A549 (cell line): Measurements from ENCODE around the gene TTC34. TPM values are rescaled to one million over a fixed set of nuclear protein-coding genes. Genes with fewer than 3 reads are reported as not detected.

Experiments
- ATAC-seq, 2 experiments: fragments of 200-7000 bp in 1 of 2; fragments of >200 bp in 1 of 2; cut with Nextera tagmentation in 1 of 2; cut with Tn5 transposase in 1 of 2; 3 replicates each; pipeline versions ENCODE4 v1.8.0 to v1.9.1; 2018 to 2020; ENCODE audit warnings: mild to moderate bottlenecking in 1 of 2, moderate library complexity in 1 of 2
- CTCF ChIA-PET: fragments of 300-600 bp; sonication (Branson Sonifier 250); formaldehyde crosslinking; extraction: SDS; loops from one replicate; lab custom pipeline; 2021; ENCODE audit warnings: antibody characterized with exemption, inconsistent platforms; lab: Yijun Ruan, JAX
- POLR2A ChIA-PET: fragments of 350-600 bp; formaldehyde crosslinking; extraction: SDS; loops from one replicate; lab custom pipeline; 2021; ENCODE audit warnings: antibody characterized with exemption, inconsistent platforms; lab: Yijun Ruan, JAX
- DNase-seq, 2 experiments: peaks; one replicate each; pipeline versions ENCODE4 v3.0.0 to v3.0.0-alpha.2; 2011 to 2016; ENCODE audit warnings: low read depth in 1 of 2, low spot score in 1 of 2
- FAIRE-seq: peaks from 2 replicates; lab custom pipeline; 2011; peaks lifted over from hg19 to GRCh38; lab: Jason Lieb, UNC
- H3K27ac ChIP-seq, 2 experiments: fragments of >200 bp; sonication (Bioruptor Twin); formaldehyde crosslinking; 3 replicates each; pipeline ENCODE4 v1.5.1; 2016 to 2017
- H3K4me1 ChIP-seq: fragments of >200 bp; sonication (Bioruptor Twin); formaldehyde crosslinking; 3 replicates; pipeline ENCODE4 v1.6.1; 2016
- H3K4me2 ChIP-seq: fragments of >200 bp; sonication (Bioruptor Twin); formaldehyde crosslinking; 3 replicates; pipeline ENCODE4 v1.6.1; 2016
- H3K4me3 ChIP-seq: fragments of >200 bp; sonication (Bioruptor Twin); formaldehyde crosslinking; 3 replicates; pipeline ENCODE4 v1.5.1; 2016
- H3K9me3 ChIP-seq: fragments of >200 bp; sonication (Bioruptor Twin); formaldehyde crosslinking; 3 replicates; pipeline ENCODE4 v1.6.1; 2016
- CHD4 ChIP-seq: fragments of 200-600 bp; sonication (generic); IDR thresholded peaks from 2 replicates; pipeline ENCODE4 v1.6.1; 2016; ENCODE audit warnings: antibody characterized with exemption, mild to moderate bottlenecking, borderline replicate concordance
- EHMT2 ChIP-seq: fragments of 200-600 bp; sonication (generic); IDR thresholded peaks from 2 replicates; pipeline ENCODE4 v1.6.1; 2016; ENCODE audit warnings: antibody characterized with exemption, low read depth, mild to moderate bottlenecking, moderate library complexity
- EP300 ChIP-seq, 2 experiments: fragments of >200 bp; sonication (Bioruptor Twin); formaldehyde crosslinking; IDR thresholded peaks; 2 replicates in 1 of 2; 3 replicates in 1 of 2; pipeline ENCODE4 v1.6.1; 2016 to 2017
- ESRRA ChIP-seq: fragments of 150-350 bp; IDR thresholded peaks from 2 replicates; pipeline ENCODE4 v1.6.1; 2014; ENCODE audit warnings: mild to moderate bottlenecking, low read length, borderline replicate concordance
- FOSL2 ChIP-seq, 2 experiments: fragments of 450-650 bp in 1 of 2; fragments of >200 bp in 1 of 2; sonication (Bioruptor Twin) in 1 of 2; formaldehyde crosslinking; IDR thresholded peaks; 2 replicates each; pipeline versions ENCODE4 v1.5.0 to v1.6.1; 2016 to 2020; ENCODE audit warnings: mild to moderate bottlenecking in 1 of 2, moderate library complexity in 1 of 2
- FOXS1 ChIP-seq: fragments of 250-450 bp; sonication (Bioruptor Pico); IDR thresholded peaks from 2 replicates; pipeline ENCODE4 v1.5.0; 2020; ENCODE audit warnings: mild to moderate bottlenecking, moderate library complexity
- HEYL ChIP-seq: fragments of 250-450 bp; sonication (Bioruptor Pico); IDR thresholded peaks from 2 replicates; pipeline ENCODE4 v1.8.0; 2021; ENCODE audit warnings: mild to moderate bottlenecking, moderate library complexity
- JUNB ChIP-seq: fragments of >200 bp; sonication (Bioruptor Twin); formaldehyde crosslinking; IDR thresholded peaks from 2 replicates; pipeline ENCODE4 v1.6.1; 2016
- KDM5A ChIP-seq: fragments of 200-600 bp; sonication (generic); IDR thresholded peaks from 2 replicates; pipeline ENCODE4 v1.6.1; 2016; ENCODE audit warnings: antibody characterized with exemption, mild to moderate bottlenecking
- MAFK ChIP-seq: fragments of 450-650 bp; IDR thresholded peaks from 2 replicates; pipeline ENCODE4 v1.6.1; 2014; ENCODE audit not compliant: partially characterized antibody
- MYC ChIP-seq: IDR thresholded peaks from 2 replicates; pipeline ENCODE4 v1.6.1; 2012; ENCODE audit warnings: mild to moderate bottlenecking, inconsistent platforms, low read length, improper control_type of control experiment, borderline replicate concordance
- NFE2L2 ChIP-seq: fragments of 150-350 bp; conservative IDR thresholded peaks from 2 replicates; pipeline ENCODE4 v1.6.1; 2014; ENCODE audit warnings: low read length
- NR3C1 ChIP-seq: fragments of >200 bp; sonication (Bioruptor Twin); formaldehyde crosslinking; IDR thresholded peaks from 3 replicates; pipeline ENCODE4 v1.6.1; 2017
- POLR2A ChIP-seq: IDR thresholded peaks from 2 replicates; pipeline ENCODE4 v1.6.1; 2012; ENCODE audit warnings: mild to moderate bottlenecking, low read length
- RAD21 ChIP-seq, 2 experiments: fragments of >200 bp in 1 of 2; sonication (Bioruptor Twin) in 1 of 2; formaldehyde crosslinking in 1 of 2; IDR thresholded peaks in 1 of 2; conservative IDR thresholded peaks in 1 of 2; 2 replicates in 1 of 2; 3 replicates in 1 of 2; pipeline ENCODE4 v1.6.1; 2012 to 2018; ENCODE audit warnings: inconsistent platforms in 1 of 2
- RARB ChIP-seq: fragments of 250-450 bp; sonication (Bioruptor Pico); IDR thresholded peaks from 2 replicates; pipeline ENCODE4 v1.8.0; 2021; ENCODE audit warnings: mild to moderate bottlenecking, moderate library complexity
- TFCP2L1 ChIP-seq: fragments of 250-450 bp; sonication (Bioruptor Pico); IDR thresholded peaks from 2 replicates; pipeline ENCODE4 v1.5.0; 2021; ENCODE audit warnings: mild to moderate bottlenecking
- TP53 ChIP-seq: fragments of 250-450 bp; sonication (Bioruptor Pico); IDR thresholded peaks from 2 replicates; pipeline ENCODE4 v1.5.0; 2021; ENCODE audit warnings: mild to moderate bottlenecking, moderate library complexity
- ZC3H11A ChIP-seq: fragments of 450-650 bp; IDR thresholded peaks from 2 replicates; pipeline ENCODE4 v1.6.1; 2014; ENCODE audit warnings: antibody characterized with exemption, mild to moderate bottlenecking
- ZFP36 ChIP-seq: fragments of 450-650 bp; IDR thresholded peaks from 2 replicates; pipeline ENCODE4 v1.6.1; 2014; ENCODE audit warnings: borderline replicate concordance; ENCODE audit not compliant: partially characterized antibody
- WGBS: methylation state at CpG from one replicate; pipeline ENCODE4 v1.1.6; 2017; ENCODE audit errors: missing lambda C conversion rate; 5-methylcytosine and 5-hydroxymethylcytosine counted together
- polyA plus RNA-seq, 4 experiments: library from polyadenylated mRNA; depleted of rRNA in 3 of 4; stranded (reverse); fragments of >200 nt; fragmentation: RNase III in 1 of 4; extraction: RNeasy Plus Mini Kit Qiagen cat#74134 plus additional on column Dnase treatment in 1 of 4; gene quantifications; 2 replicates in 3 of 4; 3 replicates in 1 of 4; pipeline ENCODE4 v1.2.3, GENCODE V29; 2011 to 2017
- TF ChIP-seq, protein P1 (sequence below): fragments of 450-650 bp; IDR thresholded peaks from 2 replicates; pipeline ENCODE4 v1.6.1; 2014; ENCODE audit warnings: antibody characterized with exemption
- TF ChIP-seq, protein P2 (sequence below): fragments of 150-350 bp; IDR thresholded peaks from 2 replicates; pipeline ENCODE4 v1.6.1; 2014; ENCODE audit warnings: low read depth, mild to moderate bottlenecking, low read length
- TF ChIP-seq, protein P3 (sequence below): IDR thresholded peaks from 2 replicates; pipeline ENCODE4 v1.6.1; 2012
- TF ChIP-seq, protein P4 (sequence below): IDR thresholded peaks from 2 replicates; pipeline ENCODE4 v1.6.1; 2012; ENCODE audit warnings: low read depth, borderline replicate concordance

The TTC34 gene
- polyA plus RNA-seq, 2 of the 4 experiments (the other 2 are of a cell fraction): 0.04 to 0.05 TPM

DNA sequence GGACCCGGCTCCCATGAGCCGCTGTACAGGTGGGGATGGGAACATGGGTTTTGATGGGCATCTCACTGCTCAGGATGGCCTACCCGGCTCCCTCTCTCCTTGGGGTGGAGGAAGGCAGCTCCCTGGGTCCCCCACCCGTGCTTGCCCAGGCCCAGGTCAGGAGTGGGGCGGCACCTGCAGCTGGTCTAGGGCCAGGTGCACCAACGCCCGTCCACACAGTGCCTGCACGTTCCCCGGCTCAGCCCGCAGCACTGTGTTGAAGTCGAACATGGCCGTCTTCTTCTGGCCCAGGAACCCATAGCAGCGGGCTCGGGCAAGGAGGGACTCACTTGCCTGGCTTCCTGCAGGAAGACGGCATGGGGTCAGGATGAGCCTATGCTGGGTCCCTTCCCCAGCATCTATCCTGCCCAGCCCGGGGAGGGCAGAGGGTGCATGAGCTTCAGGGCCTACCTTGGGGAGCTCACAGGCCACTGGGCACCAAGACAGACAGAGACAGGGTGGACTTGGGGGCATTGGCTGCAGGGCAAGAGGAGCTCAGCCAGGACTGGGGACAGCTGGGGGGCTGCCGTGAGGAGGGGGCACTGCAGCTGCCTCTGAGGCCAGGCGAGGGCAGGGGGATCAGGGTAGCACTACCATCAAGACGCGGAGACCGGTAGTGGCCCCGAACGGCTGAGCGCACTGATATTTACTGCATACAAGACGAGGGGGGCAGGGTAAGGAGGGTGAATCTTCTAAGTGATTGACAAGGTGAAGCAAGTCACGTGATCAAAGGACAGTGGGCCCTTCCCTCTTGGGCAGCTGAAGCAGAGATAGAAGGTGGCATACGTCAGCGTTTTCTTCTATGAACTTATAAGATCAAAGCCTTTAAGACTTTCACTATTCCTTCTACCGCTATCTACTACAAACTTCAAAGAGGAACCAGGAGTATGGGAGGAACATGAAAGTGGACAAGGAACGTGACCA, 17.8 kb downstream of the TTC34 start:
- H3K4me1 ChIP-seq: no peaks in the 10 kb centered on the region
- ChIA-PET CTCF (no interaction called here), POLR2A (no interaction called here)
- H3K4me2 ChIP-seq: no peak overlapping the region
- no peak overlapping the region for H3K27ac ChIP-seq
- ATAC-seq: no peak
- WGBS: 54% methylated on average over 16 of the region's 30 CpGs
- FAIRE-seq: no peak
- H3K4me3 ChIP-seq: no peak overlapping the region
- no peak for DNase-seq
- H3K9me3 ChIP-seq: no peaks in the 10 kb centered on the region
- TF ChIP-seq NFE2L2: no peak
- no peak for TF ChIP-seq ZFP36
- TF ChIP-seq, protein P1, sequence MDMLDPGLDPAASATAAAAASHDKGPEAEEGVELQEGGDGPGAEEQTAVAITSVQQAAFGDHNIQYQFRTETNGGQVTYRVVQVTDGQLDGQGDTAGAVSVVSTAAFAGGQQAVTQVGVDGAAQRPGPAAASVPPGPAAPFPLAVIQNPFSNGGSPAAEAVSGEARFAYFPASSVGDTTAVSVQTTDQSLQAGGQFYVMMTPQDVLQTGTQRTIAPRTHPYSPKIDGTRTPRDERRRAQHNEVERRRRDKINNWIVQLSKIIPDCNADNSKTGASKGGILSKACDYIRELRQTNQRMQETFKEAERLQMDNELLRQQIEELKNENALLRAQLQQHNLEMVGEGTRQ: no peak

DNA sequence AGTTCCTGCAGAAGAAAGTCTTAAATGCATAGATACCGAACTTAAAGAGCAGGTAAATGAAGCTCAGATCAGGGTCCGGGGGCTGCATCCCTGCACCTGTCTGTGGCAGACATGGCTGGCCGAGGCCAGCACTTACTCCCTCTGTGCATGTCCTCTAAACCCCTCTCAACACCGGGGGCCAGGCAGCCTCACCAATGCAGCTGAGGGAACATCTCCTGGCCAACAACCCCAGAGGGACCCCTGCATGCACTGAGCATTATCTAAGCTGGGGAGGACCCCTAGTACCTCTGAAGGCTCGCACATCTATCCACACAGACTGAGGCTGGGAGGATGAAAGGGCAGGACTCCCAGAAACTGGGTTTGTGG, 18.4 kb downstream of the TTC34 start:
- no peak for ATAC-seq
- no peak for FAIRE-seq
- WGBS: 27% methylated on average over 5 of the region's 5 CpGs
- Histone ChIP-seq H3K9me3 (no peaks in the 10 kb centered on the region), H3K4me2 (no peak overlapping the region), H3K4me3 (no peak overlapping the region), H3K4me1 (no peaks in the 10 kb centered on the region), H3K27ac (no peak overlapping the region)
- POLR2A ChIA-PET: no interaction called here
- no peak for DNase-seq
- CTCF ChIA-PET: no interaction called here
- TF ChIP-seq ESRRA: no peak
- no peak for TF ChIP-seq NFE2L2
- no peak for TF ChIP-seq JUNB
- TF ChIP-seq RARB (CRISPR knock-in tag): no peak
- no peak for TF ChIP-seq ZC3H11A
- TF ChIP-seq RAD21 (conservative IDR thresholded peaks at IDR 0.05 in 1 of 2, IDR thresholded peaks at IDR 0.05 in 1 of 2): no peak
- TF ChIP-seq, protein P2, sequence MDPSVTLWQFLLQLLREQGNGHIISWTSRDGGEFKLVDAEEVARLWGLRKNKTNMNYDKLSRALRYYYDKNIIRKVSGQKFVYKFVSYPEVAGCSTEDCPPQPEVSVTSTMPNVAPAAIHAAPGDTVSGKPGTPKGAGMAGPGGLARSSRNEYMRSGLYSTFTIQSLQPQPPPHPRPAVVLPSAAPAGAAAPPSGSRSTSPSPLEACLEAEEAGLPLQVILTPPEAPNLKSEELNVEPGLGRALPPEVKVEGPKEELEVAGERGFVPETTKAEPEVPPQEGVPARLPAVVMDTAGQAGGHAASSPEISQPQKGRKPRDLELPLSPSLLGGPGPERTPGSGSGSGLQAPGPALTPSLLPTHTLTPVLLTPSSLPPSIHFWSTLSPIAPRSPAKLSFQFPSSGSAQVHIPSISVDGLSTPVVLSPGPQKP: no peak
- no peak for TF ChIP-seq TFCP2L1 (CRISPR knock-in tag)
- TF ChIP-seq POLR2A: no peak
- no peak for TF ChIP-seq MAFK
- TF ChIP-seq KDM5A: no peak
- TF ChIP-seq EHMT2: no peak
- TF ChIP-seq EP300 (IDR thresholded peaks at IDR 0.05): no peak

DNA sequence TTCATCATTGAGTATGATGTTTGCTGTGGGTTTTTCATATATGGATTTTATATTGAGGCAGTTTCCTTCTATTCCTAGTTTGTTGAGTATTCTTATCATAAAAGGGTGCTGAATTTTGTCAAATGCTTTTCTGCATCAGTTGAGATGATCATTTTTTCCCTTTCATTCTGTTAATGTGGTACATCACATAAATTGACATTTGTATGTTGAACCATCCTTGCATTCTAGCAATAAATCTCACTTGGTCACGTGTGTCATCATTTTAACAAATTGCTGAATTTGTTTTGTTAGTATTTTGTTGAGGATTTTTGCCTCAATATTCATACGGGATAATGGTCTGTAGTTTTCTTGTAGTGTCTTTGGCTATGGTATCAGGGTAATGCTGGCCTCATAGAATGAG, 19.9 kb downstream of the TTC34 start:
- Histone ChIP-seq H3K4me2 (no peak overlapping the region), H3K9me3 (no peaks in the 10 kb centered on the region), H3K27ac (no peak overlapping the region), H3K4me1 (no peaks in the 10 kb centered on the region), H3K4me3 (no peak overlapping the region)
- CTCF ChIA-PET: no interaction called here
- TF ChIP-seq ZFP36 (no peak), CHD4 (no peak), HEYL (CRISPR knock-in tag) (no peak), RAD21 (conservative IDR thresholded peaks at IDR 0.05 in 1 of 2, IDR thresholded peaks at IDR 0.05 in 1 of 2) (no peak), NR3C1 (no peak), FOXS1 (CRISPR knock-in tag) (no peak), FOSL2 (IDR thresholded peaks at IDR 0.05) (no peak), FOSL2 (CRISPR knock-in tag; IDR thresholded peaks at IDR 0.05) (no peak), MYC (no peak), TP53 (CRISPR knock-in tag) (no peak)
- TF ChIP-seq, protein P3, sequence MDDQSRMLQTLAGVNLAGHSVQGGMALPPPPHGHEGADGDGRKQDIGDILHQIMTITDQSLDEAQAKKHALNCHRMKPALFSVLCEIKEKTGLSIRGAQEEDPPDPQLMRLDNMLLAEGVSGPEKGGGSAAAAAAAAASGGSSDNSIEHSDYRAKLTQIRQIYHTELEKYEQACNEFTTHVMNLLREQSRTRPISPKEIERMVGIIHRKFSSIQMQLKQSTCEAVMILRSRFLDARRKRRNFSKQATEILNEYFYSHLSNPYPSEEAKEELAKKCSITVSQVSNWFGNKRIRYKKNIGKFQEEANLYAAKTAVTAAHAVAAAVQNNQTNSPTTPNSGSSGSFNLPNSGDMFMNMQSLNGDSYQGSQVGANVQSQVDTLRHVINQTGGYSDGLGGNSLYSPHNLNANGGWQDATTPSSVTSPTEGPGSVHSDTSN: no peak
- TF ChIP-seq, protein P4, sequence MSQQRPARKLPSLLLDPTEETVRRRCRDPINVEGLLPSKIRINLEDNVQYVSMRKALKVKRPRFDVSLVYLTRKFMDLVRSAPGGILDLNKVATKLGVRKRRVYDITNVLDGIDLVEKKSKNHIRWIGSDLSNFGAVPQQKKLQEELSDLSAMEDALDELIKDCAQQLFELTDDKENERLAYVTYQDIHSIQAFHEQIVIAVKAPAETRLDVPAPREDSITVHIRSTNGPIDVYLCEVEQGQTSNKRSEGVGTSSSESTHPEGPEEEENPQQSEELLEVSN: no peak
- POLR2A ChIA-PET: no interaction called here
- DNase-seq: no peak
- FAIRE-seq: no peak
- no peak for ATAC-seq
- WGBS: 2% methylated on average over 2 of the region's 2 CpGs
